ENCODE measurements around the gene URI1. TPM values are rescaled to one million over a fixed set of nuclear protein-coding genes. Genes with fewer than 3 reads are reported as not detected.

Gene URI1
- total and polyA plus RNA-seq, 2 of the 8 experiments (the other 6 are each of a cell fraction or from before 2014, with no cell fraction given): 27.7 to 64.3 TPM

GRCh38 chr19:29893606-29894284, 48.3 kb upstream of the URI1 start:
- Histone ChIP-seq H3K4me1 (replicated peaks in 1 of 4; ENCODE audit: control insufficient read depth in 3 of 4, insufficient read depth in 4 of 4, low read length in 3 of 4) (no peaks in the 10 kb centered on the region), H3K4me2 (ENCODE audit: insufficient read depth in 1 of 2, low read depth in 2 of 2, low read length in 2 of 2) (no peak overlapping the region), H3K18ac (ENCODE audit: extremely low read depth, low read length) (no peak overlapping the region), H3K4ac (replicated peaks; ENCODE audit: insufficient read length, low read depth, low read length) (no peak overlapping the region), H3K4me3 (ENCODE audit: extremely low read depth in 1 of 4, insufficient read depth in 2 of 4, low read depth in 3 of 4, low read length in 4 of 4) (no peak overlapping the region), H3K23ac (ENCODE audit: insufficient read length) (no peak overlapping the region), H4K5ac (ENCODE audit: insufficient read length, low read depth, low read length) (no peak overlapping the region), H3K79me1 (ENCODE audit: low read depth, low read length) (no peaks in the 10 kb centered on the region), H2AK5ac (ENCODE audit: low read depth, low read length) (no peak overlapping the region), H3K23me2 (ENCODE audit: low read depth, low read length) (peaks cover 5% of the 10 kb centered on the region; the same call in 1 of the 2 replicates), H2BK12ac (ENCODE audit: low read depth, low read length) (no peak overlapping the region), H2BK15ac (ENCODE audit: low read length) (no peak overlapping the region), H4K91ac (replicated peaks; ENCODE audit: insufficient read length, low read length) (no peak overlapping the region), H3K36me3 (ENCODE audit: control insufficient read depth in 2 of 4, insufficient read depth in 4 of 4, low read length in 3 of 4) (no peaks in the 10 kb centered on the region), H3K9ac (replicated peaks in 1 of 4; ENCODE audit: extremely low read depth in 1 of 4, low read depth in 3 of 4, low read length in 3 of 4) (no peak overlapping the region), H2BK5ac (ENCODE audit: low read depth, low read length) (no peak overlapping the region), H3K27ac (ENCODE audit: low read depth, low read length) (no peak overlapping the region), H3K14ac (ENCODE audit: insufficient read length) (no peak overlapping the region), H3K27me3 (replicated peaks in 1 of 4; ENCODE audit: control insufficient read depth in 3 of 4, extremely low read depth in 1 of 4, insufficient read depth in 3 of 4, low read length in 3 of 4) (no peaks in the 10 kb centered on the region), H2BK20ac (ENCODE audit: low read length) (no peak overlapping the region), H2AFZ (ENCODE audit: low read length) (no peak overlapping the region), H3K56ac (replicated peaks; ENCODE audit: insufficient read length, low read depth, low read length) (no peak overlapping the region), H3K79me2 (ENCODE audit: control insufficient read depth in 1 of 2, insufficient read depth in 2 of 2, low read length in 2 of 2) (no peaks in the 10 kb centered on the region), H4K20me1 (replicated peaks in 1 of 2; ENCODE audit: control insufficient read depth in 1 of 2, insufficient read depth in 2 of 2, low read length in 2 of 2) (no peaks in the 10 kb centered on the region), H2BK120ac (replicated peaks; ENCODE audit: low read depth, low read length) (no peak overlapping the region), H3K9me3 (ENCODE audit: insufficient read depth in 2 of 2, low read depth in 1 of 2, low read length in 1 of 2) (no peaks in the 10 kb centered on the region), H4K8ac (ENCODE audit: extremely low read depth, insufficient read depth, low read length) (no peak overlapping the region)
- 95% methylated on average over 10 of the region's 11 CpGs; no CpG with 5 or more reads in 1 of the 2 experiments for WGBS, 2 experiments (ENCODE audit: extremely low coverage in 1 of 2, insufficient coverage in 1 of 2, insufficient read length in 1 of 2, insufficient replicate concordance in 2 of 2, low coverage in 1 of 2, low lambda C conversion rate in 2 of 2, missing lambda C conversion rate in 1 of 2)
- DNase-seq (ENCODE audit: low read depth in 1 of 2, low spot score in 2 of 2) (no peak), FAIRE-seq (no peak)
- ChIA-PET POLR2A (ENCODE audit: partially characterized antibody) (no interaction called here), CTCF (ENCODE audit: partially characterized antibody) (interaction anchor here (0.6 kb wide), 2 partner anchors 66 to 1178 kb away, joined by 3 read pairs; no protein-coding TSS in a partner anchor)
- no peak for TF ChIP-seq EP300 (IDR thresholded peaks at IDR 0.05; ENCODE audit: borderline replicate concordance in 1 of 2, low read depth in 2 of 2, low read length in 2 of 2)
- TF ChIP-seq BRCA1 (IDR thresholded peaks at IDR 0.05; ENCODE audit: low read depth, low read length): no peak
- no peak for TF ChIP-seq SIX5 (IDR thresholded peaks at IDR 0.05; ENCODE audit: low read depth, low read length)
- no peak for TF ChIP-seq ASH2L (IDR thresholded peaks at IDR 0.05; ENCODE audit: low read length)
- TF ChIP-seq, protein P1, sequence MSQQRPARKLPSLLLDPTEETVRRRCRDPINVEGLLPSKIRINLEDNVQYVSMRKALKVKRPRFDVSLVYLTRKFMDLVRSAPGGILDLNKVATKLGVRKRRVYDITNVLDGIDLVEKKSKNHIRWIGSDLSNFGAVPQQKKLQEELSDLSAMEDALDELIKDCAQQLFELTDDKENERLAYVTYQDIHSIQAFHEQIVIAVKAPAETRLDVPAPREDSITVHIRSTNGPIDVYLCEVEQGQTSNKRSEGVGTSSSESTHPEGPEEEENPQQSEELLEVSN (IDR thresholded peaks at IDR 0.05): no peak
- no peak for TF ChIP-seq CBX8 (IDR thresholded peaks at IDR 0.05; ENCODE audit: borderline replicate concordance, low read depth, low read length)
- no peak for TF ChIP-seq CREB1 (IDR thresholded peaks at IDR 0.05)
- TF ChIP-seq BCL11A (IDR thresholded peaks at IDR 0.05; ENCODE audit: low read depth in 2 of 2, low read length in 2 of 2): no peak
- TF ChIP-seq KDM1A (IDR thresholded peaks at IDR 0.05; ENCODE audit: borderline replicate concordance, low read length): no peak
- no peak for TF ChIP-seq EZH2 (IDR thresholded peaks at IDR 0.05; ENCODE audit: low read depth, low read length, severe bottlenecking)
- no peak for TF ChIP-seq SP2 (IDR thresholded peaks at IDR 0.05; ENCODE audit: low read length)
- TF ChIP-seq RNF2 (IDR thresholded peaks at IDR 0.05; ENCODE audit: borderline replicate concordance, low read depth, low read length, missing control alignments, poor library complexity, severe bottlenecking): no peak
- no peak for TF ChIP-seq TCF12 (IDR thresholded peaks at IDR 0.05; ENCODE audit: low read depth, low read length)

Measured in H1 (cell line).